KMS-11 (cell line): ENCODE measurements around the gene TEX50.

Source experiments
- H2AFZ ChIP-seq: fragments of 200-600 bp; sonication (generic); 2 replicates; pipeline ENCODE4 v1.6.1; 2016; ENCODE audit warnings: antibody characterized with exemption, mixed run types, low read depth
- H3K27ac ChIP-seq: fragments of 200-600 bp; sonication (generic); 2 replicates; pipeline ENCODE4 v1.6.1; 2016; ENCODE audit warnings: mild to moderate bottlenecking, mixed run types
- H3K27me3 ChIP-seq: fragments of 200-600 bp; sonication (generic); 2 replicates; pipeline ENCODE4 v1.6.1; 2017; ENCODE audit warnings: mild to moderate bottlenecking, low read depth, mixed run types, moderate library complexity; ENCODE audit not compliant: insufficient read depth
- H3K36me3 ChIP-seq: fragments of 200-600 bp; sonication (generic); 2 replicates; pipeline ENCODE4 v1.6.1; 2017; ENCODE audit warnings: mild to moderate bottlenecking, mixed run types; ENCODE audit not compliant: insufficient read depth
- H3K4me1 ChIP-seq: fragments of 200-600 bp; sonication (generic); 2 replicates; pipeline ENCODE4 v1.6.1; 2016; ENCODE audit warnings: mild to moderate bottlenecking, low read depth, mixed run types; ENCODE audit not compliant: poor library complexity, severe bottlenecking
- H3K4me2 ChIP-seq: fragments of 200-600 bp; sonication (generic); 2 replicates; pipeline ENCODE4 v1.7.0; 2016; ENCODE audit warnings: mild to moderate bottlenecking, mixed run types
- H3K4me3 ChIP-seq: fragments of 200-600 bp; sonication (generic); IDR thresholded peaks from 2 replicates; pipeline ENCODE4 v1.6.1; 2017; ENCODE audit warnings: low read depth, low read length, mixed read lengths; ENCODE audit not compliant: insufficient read depth
- H3K79me2 ChIP-seq: fragments of 200-600 bp; sonication (generic); 2 replicates; pipeline ENCODE4 v1.6.1; 2016; ENCODE audit warnings: low read depth, mixed run types; ENCODE audit not compliant: insufficient read depth
- H3K9ac ChIP-seq: fragments of 200-600 bp; sonication (generic); 2 replicates; pipeline ENCODE4 v1.6.1; 2016; ENCODE audit warnings: mild to moderate bottlenecking, mixed run types
- H4K20me1 ChIP-seq: fragments of 200-600 bp; sonication (generic); 2 replicates; pipeline ENCODE4 v1.6.1; 2016; ENCODE audit warnings: mild to moderate bottlenecking, mixed run types; ENCODE audit not compliant: insufficient read depth
- TF ChIP-seq, protein P1 (sequence below): fragments of 200-600 bp; sonication (generic); conservative IDR thresholded peaks from 2 replicates; pipeline ENCODE4 v1.6.1; 2017; ENCODE audit warnings: low read depth, mild to moderate bottlenecking, antibody characterized with exemption, low read length, moderate library complexity, mixed read lengths

Gene TEX50

DNA sequence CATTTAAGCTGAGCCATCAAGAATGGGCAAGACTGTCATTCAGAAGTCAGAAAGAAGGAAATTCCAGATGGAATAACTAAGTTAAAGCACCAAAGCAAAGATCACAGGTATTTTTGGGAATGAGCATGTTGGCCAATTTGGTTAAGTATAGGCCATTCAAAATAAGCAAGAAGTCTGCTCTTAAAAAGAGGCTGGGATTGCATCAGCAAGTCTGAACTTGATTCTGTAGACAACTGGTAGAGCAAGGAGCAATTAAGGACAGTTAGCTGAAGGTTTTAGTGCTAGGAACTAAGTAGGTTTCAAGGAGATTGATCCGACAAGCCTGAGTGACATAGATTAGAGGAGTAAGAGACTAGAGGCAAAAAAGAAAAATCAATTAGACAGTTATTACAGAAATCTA, 26.1 kb downstream of the TEX50 start:
- H3K4me1 ChIP-seq: no peaks in the 10 kb centered on the region
- TF ChIP-seq, protein P1, sequence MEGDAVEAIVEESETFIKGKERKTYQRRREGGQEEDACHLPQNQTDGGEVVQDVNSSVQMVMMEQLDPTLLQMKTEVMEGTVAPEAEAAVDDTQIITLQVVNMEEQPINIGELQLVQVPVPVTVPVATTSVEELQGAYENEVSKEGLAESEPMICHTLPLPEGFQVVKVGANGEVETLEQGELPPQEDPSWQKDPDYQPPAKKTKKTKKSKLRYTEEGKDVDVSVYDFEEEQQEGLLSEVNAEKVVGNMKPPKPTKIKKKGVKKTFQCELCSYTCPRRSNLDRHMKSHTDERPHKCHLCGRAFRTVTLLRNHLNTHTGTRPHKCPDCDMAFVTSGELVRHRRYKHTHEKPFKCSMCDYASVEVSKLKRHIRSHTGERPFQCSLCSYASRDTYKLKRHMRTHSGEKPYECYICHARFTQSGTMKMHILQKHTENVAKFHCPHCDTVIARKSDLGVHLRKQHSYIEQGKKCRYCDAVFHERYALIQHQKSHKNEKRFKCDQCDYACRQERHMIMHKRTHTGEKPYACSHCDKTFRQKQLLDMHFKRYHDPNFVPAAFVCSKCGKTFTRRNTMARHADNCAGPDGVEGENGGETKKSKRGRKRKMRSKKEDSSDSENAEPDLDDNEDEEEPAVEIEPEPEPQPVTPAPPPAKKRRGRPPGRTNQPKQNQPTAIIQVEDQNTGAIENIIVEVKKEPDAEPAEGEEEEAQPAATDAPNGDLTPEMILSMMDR: no peak

DNA sequence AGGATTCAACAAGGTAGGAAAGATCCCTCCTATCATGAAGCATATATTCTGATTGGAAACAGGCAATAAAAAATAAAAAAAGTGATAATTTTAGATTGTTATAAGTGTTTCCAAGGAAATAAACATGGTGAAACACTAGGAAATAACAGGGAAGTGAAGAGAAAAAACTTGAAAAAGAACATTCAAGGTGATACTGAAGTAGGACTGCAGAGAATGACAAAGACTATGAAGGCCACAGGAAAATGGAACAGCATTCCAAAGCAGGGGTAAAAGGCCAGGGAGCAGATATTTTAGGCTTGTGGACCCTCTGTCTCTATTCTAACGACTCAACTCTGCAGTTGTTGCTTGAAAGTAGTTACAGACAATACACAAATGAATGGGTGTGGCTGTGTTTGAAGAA, 26.6 kb downstream of the TEX50 start:
- TF ChIP-seq, protein P1: no peak

More for the DNA sequence above, 26.1 kb downstream of the TEX50 start:
- H2AFZ ChIP-seq: no peak overlapping the region
- no peak overlapping the region for H3K4me2 ChIP-seq
- H3K4me3 ChIP-seq: no peak overlapping the region
- H3K27me3 ChIP-seq: no peaks in the 10 kb centered on the region
- H3K27ac ChIP-seq: no peak overlapping the region
- H3K9ac ChIP-seq: no peak overlapping the region
- H4K20me1 ChIP-seq: no peaks in the 10 kb centered on the region
- no peaks in the 10 kb centered on the region for H3K36me3 ChIP-seq
- H3K79me2 ChIP-seq: no peaks in the 10 kb centered on the region

DNA sequence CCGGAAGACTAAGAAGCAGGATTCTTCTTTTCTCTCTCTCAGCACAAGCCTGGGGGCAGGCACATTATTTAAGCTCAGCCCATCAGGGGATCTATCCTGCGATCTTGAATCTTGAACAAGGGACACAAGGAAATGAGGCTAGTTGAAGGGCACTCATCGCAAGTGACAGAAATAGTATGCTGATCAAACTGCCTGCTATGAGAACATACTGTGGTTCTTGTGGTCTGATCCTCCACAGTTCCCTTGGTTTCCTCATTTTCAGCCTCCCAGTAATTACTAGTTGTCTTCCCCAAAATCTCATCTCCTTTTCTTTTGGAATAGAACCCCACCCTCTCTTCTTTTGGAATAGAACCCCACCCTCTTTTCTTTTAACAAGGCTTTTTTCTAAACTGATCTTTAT, 28.0 kb downstream of the TEX50 start:
- no peak overlapping the region for H3K4me2 ChIP-seq
- no peaks in the 10 kb centered on the region for H4K20me1 ChIP-seq
- H2AFZ ChIP-seq: no peak overlapping the region
- H3K36me3 ChIP-seq: no peaks in the 10 kb centered on the region
- H3K79me2 ChIP-seq: no peaks in the 10 kb centered on the region
- no peak overlapping the region for H3K4me3 ChIP-seq
- H3K4me1 ChIP-seq: no peaks in the 10 kb centered on the region
- H3K27me3 ChIP-seq: no peaks in the 10 kb centered on the region
- H3K9ac ChIP-seq: no peak overlapping the region
- TF ChIP-seq, protein P1: no peak
- no peak overlapping the region for H3K27ac ChIP-seq

More for the DNA sequence above, 26.6 kb downstream of the TEX50 start:
- no peaks in the 10 kb centered on the region for H4K20me1 ChIP-seq
- no peaks in the 10 kb centered on the region for H3K79me2 ChIP-seq
- H3K27me3 ChIP-seq: no peaks in the 10 kb centered on the region
- H3K4me2 ChIP-seq: no peak overlapping the region
- no peak overlapping the region for H3K9ac ChIP-seq
- no peak overlapping the region for H2AFZ ChIP-seq
- no peaks in the 10 kb centered on the region for H3K36me3 ChIP-seq
- no peak overlapping the region for H3K27ac ChIP-seq
- no peaks in the 10 kb centered on the region for H3K4me1 ChIP-seq
- H3K4me3 ChIP-seq: no peak overlapping the region

DNA sequence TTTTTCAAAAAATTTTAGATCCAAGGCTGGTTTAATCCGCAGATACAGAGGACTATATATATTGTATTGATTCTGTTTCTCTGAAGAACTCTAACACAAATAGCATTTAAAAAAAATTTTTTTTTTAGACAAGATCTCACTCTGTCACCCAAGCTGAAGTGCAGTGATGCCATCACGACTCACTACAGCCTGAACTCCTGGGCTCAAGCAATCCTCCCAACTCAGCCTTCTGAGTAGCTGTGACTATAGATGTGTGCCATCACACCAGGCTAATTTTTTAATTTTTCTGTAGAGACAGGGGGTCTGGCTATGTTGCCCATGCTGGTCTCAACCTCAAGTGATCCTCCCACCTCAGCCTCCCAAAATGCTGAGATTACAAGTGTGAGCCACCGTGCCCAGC, 31.5 kb downstream of the TEX50 start:
- no peak overlapping the region for H2AFZ ChIP-seq
- no peaks in the 10 kb centered on the region for H3K36me3 ChIP-seq
- H4K20me1 ChIP-seq: no peaks in the 10 kb centered on the region
- H3K27ac ChIP-seq: no peak overlapping the region
- no peaks in the 10 kb centered on the region for H3K4me1 ChIP-seq
- H3K79me2 ChIP-seq: no peaks in the 10 kb centered on the region
- TF ChIP-seq, protein P1: no peak
- H3K4me3 ChIP-seq: no peak overlapping the region
- no peak overlapping the region for H3K4me2 ChIP-seq
- H3K27me3 ChIP-seq: no peaks in the 10 kb centered on the region
- no peak overlapping the region for H3K9ac ChIP-seq
